Measurements from ENCODE around the gene REPIN1.

Gene REPIN1

DNA sequence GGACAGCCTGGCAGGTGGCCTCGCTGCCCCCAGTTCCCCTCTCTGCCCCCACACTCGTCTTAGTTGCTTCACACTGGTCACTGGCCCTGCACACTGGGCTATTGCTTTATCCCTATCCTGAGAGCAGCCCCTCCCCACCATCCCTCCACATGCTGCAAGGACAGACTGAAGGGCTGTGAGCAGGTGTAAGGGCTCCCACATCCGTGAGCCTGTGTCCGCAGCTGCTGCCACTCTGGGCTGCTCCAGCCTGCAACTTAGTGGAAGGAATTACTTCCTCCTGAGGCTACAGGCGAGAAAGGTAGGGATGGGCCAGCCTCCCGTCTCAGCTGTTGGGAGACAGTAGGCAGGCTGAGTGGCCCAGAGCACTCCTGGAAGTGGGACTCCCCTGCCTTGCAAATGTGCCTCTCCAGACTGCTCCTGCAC, 31.0 kb upstream of the REPIN1 start:
- no peak for DNase-seq

DNA sequence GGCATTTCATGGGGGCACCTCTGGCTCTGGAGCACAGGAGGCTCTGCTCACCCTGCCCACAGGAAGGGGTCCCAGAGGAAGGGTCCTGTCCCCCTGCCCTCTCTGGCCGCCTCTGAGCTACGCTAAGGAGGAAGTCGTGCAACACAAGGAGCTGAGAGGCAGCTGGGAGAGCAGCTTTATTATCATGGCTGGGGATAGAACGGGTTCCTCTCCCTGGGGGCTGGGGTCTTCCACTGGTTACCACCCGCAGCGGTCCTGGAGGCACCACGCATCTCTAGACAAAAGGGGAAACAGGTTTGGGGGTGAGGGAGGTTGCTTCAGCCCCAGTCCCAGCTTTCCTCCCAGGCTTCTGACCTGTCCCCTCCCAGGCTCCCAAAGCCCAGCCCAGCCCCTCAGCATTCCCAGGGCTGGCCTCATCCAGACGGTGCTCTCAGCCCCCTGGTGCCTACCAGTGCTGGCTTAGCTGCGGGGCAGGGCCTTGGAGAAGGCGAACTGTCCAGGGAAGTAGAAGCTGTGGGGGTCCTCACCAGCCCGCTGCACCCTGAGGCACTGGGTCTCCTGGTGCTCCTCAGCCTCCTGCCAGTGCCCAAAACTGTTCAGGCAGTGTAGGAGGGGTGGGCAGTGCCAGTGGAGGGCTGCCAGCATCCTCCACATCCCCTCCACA, 30.3 kb upstream of the REPIN1 start:
- DNase-seq = no peak

DNA sequence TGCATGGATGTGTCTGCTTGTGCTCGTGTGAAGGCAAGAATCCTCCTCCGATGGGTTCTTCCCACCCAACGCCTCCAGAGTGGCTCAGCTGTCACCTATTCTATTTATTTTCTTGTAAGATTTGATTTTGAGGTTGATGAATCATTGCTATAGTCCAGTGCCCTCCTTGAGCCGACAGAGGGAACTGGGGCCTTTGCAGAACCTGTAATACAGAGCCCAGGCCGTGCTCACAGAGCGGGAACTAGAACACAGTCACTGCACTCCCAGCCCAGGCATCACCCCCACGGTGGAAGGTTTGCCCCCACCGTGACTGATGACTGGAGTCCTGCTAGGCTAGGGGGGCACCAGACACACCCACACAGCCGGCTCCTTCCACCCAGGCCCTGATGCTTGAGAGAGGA, 29.2 kb upstream of the REPIN1 start:
- no peak for DNase-seq

DNA sequence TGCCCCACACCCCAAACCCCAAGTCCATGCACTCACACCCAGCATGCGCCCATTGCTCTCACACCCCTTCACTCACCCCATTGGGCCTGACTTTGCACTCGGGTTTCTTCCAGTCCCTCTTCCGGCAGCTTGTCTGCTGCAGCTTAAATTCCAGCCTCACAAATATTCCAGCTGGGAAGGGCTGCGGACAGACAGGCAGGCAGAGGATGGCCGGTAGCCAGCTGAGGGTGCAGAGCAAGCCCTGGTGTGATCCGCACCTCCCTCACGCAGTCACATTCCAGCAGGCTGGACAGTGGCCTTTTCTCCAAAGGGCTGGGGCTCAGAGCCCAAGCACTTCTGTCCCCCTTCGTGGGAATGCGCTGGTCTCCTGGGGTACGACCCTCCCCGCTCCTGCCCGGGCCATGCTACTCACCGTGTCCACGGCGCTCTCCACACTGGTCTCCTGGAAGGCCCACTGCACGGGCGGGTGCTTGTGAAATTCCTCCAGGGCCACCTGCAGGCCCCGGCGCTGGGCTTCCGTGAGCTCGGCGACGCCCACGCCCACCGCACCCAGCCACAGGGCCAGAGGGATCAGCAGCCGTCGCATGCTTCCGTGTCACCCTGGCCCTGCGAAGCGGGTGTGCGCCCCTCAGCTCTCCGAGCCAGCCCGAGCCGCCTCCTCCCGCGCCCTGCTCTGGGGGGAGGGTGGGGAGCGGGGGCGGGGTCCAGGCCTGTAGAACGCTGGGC, 28.4 kb upstream of the REPIN1 start:
- no peak for DNase-seq

DNA sequence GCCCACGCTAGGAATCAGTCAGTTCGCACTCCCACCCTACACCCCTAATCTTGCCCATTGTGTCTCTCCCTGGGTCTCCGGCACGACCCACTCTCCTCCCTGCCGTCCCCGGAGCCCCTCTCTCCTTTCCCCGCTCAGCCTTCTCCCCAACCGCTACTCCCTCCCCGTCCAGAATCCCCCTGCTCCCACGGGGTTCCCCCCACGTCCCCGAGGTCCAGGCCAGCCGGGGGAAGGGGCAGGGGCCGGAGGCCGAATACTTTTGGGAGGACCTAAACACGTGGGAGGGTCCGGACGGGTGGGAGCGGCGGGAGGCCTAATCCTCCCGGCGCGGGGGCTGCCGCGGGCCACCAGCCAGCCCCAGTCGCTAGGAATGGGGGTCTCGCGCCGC, 27.8 kb upstream of the REPIN1 start:
- DNase-seq = no peak

DNA sequence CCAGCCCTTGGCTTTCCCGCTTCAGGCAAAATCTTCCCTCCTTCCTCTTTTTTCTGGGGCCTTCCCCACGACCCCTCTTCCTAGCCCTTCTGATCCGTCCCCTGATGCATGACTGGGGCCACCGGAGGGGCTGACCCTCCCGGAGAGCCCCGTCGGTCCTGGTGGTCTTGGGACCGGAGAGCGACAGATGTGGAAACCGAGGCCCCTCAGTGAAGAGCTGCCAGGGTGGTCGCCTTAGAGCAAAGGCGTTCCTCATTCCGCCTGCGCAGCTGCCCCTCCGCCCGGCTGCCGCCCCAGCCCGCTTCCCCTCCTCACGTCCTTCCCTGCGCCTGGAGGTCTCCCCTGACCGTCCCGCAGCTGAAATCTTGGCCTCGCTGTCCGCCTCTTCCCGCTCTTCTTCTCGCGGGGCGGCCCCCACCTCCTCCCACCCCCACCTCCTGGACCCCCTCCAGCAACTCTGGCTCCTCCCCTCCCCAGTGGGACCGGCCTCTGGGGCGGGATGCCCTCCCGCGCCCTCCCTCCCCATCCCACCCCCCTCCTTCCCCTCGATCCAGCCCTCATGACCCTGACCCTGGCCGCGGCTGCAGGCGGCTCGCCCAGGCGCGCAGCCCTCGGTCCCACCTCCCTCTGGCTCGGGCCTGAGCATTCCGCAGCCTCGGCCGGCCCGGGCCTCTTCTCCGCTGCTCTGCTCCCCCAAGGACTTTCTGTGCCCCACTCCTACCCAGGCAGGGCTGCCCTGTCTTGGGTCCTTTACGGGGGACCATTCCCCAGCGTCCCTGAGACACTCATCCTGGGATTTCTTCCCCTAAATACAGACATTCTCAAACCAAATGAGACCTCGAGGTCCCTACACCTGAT, 27.1 kb upstream of the REPIN1 start, which contains the start of gene RARRES2:
Gene RARRES2, minus strand, starts transcription at position 367 of the 858 bp plus-strand sequence. CDS start 1,020 bp downstream, outside the sequence.
- DNase-seq = no peak

DNA sequence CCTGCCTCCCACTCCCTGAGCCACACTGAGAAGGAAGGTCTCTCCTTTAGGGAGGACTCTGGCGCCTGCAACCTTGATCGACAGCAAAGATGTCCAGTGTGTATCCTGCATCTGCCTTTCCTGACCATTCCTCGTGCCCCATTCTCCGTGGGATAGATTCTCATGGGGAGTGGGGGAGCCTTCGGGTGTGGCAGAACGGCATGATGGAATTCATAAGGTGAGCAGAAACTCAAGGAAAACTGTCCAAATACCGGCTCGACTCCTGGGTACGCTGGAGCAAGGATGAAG, 26.6 kb upstream of the REPIN1 start:
- no peak for DNase-seq

DNA sequence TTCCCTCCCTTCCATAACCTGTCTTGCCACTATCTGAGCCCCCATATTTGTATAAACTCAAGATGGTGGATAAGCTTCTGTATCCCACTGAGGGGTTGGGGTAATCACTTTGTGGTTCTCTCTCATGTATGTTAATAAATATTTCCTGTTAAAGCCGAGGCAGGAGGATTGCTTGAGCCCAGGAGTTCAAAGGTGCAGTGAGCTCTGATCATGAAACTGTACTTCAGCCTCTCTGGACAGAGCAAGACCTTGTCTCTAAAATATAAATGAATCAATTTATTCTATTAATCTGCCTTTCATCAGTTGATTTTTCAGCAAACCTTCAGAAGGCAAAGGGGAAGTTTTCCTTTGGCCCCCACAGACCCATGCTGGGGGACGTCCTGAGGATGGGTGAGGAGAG, 25.4 kb upstream of the REPIN1 start:
- DNase-seq = no peak

DNA sequence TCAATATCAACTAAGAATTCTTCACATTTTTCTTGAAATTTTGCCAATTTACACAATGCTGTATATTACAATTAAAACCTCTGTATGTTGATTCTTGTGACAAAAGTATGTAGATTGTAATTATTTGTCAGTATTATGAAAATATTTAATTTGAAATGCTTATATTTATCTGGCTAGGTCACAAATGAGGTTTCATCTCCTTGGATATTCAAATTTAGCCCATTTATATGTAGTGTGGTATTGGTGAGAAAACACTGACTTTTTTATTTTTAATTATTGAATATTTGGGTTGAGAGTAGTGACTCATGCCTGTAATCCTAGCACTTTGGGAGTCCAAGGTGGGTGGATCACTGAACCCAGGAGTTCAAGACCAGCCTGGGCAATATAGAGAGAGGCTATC, 24.3 kb upstream of the REPIN1 start:
- DNase-seq = no peak

DNA sequence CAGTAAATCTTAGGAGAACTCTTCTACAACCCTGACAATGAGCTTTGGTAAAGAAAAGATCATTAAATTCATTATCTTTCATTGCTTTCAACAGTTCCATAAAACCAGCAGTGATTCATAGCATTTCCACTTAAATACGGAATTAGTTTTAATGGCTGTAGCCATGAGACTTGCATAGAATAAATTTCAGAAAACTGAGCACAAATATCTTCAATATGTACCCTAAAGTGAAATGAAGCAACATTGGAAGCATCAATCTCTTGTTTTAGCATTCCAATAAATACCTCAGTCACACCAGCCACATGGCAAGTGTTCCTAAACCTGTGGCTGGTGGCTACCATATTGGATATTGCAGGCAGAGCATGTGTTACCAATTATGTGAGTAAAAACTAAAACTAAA, 23.6 kb upstream of the REPIN1 start:
- DNase-seq = no peak

DNA sequence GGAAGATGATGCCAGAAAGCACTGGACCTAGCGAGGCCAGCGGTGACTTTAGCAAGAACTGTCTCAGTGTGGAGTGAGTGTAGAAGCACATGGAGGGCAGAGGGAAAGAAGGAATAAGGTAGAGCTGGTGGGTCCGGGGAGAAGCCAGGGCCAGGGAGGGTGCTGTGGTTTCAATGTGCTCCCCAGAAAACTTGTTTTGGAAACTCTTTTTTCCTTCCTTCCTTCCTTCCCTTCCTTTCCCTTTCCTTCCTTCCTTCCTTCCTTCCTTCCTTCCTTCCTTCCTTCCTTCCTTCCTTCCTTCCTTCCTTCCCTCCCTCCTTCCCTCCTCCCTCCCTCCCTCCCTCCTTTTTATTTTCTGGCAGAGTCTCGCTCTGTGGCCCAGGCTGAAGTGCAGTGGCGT, 21.7 kb upstream of the REPIN1 start:
- no peak for DNase-seq

DNA sequence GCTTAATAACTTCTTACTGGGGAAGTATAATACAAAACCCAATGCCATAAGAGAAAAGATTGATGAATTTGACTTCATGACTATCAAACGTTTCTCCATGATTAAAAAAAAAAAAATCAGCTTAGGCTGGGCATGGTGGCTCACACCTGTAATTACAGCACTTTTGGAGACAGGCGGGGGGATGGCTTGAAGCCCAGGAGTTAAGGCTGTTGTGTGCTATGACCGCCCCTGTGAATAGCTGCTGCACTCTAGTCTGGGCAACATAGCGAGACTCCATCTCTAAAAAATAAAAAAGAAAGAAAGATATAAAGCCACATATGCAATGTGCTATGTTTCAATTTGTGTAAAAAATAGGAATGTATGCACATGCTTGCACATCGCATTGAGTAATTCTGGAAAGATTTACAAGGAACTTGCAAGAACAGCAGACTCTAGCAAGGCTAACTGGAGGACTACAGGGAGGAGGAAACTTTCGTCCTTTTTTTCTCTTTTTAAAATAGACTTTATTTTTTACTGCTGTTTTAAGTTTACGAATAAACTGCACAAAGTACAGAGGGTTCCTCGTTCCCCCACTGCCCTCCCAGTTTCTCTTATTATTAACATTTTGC, 16.9 kb upstream of the REPIN1 start:
- DNase-seq = no peak

DNA sequence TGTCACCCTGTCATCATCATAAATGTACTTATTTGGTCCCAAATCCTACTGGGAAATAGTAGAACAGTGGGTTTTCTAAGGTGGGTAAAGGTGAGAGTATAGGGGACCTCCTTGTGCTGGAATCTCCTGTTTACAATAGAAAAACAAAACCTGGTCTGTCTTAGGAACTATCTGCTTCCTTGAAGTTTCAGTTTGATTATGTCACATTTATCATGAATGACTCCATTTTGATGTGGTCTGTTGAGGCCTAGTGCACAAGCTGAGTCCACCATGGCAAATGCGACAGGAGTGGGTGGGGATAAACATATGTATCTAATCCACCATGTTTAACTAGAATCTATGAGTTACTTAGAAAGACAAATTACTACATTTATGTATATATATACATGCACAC, 13.0 kb upstream of the REPIN1 start:
- DNase-seq = no peak

DNA sequence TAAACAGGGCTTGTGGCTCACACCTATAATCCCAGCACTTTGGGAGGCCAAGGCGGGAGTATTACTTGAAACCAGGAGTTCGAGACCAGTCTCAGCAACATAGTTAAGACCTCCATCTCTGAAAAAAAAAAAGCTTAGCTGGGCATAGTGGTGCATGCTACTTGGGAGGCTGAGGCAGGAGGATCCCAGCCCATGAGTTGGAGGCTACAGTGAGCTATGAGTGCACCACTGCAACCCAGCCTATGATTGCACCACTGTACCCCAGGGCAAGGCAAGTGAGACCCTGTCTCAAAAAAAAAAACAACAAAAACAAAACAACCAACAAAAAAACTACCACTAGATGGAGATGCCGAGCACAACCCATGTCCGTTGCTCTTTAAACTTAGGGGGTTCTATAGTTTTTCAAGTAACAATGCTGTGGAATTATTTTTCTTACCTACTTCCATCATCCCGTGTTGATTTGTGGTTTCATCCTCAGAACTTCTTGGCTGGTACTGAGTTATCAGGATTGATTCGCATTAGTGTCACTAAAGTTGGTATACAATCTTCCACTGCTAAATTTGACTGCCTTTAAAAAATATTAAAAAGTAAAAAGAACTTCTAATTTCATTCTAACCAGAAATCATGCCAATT, 12.2 kb upstream of the REPIN1 start:
- DNase-seq = peak; percentile 61

DNA sequence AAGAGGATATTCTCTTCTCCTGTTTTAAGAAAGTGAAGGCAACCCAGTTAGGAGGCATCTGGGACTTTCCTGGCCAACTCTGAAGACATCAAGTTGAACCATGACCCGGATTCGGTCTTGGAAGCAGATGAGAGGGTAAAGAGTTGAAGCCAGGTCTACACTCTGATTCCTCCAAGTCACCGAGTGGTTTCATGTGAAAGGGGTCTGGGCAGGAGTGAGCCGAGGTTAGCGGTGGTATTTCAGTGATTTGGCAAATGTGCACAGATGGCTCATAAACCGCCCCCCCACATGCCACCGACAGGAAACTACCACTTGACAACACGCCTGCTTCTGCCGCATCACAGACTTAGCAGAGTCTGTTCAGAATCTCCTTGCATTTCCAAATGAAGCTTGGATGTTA, 11.4 kb upstream of the REPIN1 start:
- peak; percentile 94 for DNase-seq

DNA sequence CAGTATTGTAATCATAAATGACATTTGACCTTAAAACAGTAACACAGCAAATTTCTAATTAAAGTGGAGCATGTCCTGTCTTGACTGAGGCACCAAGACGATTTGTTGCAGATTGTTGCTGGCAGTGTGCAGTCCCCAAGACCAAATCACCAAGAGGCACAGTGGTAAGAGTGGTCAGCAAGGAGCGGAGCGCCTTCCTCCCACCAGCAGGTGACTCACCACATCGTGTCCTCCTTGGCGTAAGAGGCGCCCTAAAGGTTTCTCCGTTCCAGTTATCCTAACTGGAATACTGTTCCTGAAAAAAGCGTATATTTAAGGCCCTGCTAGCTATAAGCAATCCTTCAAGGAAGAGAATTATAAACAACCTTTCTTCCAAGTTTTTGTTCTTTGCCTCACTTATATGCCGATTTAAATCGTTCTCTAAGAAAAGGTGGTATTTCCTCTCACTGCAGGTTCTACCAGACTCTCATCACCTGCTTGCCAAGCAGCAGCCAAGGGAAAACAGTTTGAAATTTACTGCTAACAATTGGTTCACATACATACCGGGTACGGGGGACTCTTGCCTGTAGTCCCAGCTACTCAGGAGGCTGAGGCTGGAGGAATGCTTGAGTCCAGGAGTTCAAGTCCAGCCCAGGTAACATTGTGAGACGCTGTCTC, 10.7 kb upstream of the REPIN1 start:
- no peak for DNase-seq

DNA sequence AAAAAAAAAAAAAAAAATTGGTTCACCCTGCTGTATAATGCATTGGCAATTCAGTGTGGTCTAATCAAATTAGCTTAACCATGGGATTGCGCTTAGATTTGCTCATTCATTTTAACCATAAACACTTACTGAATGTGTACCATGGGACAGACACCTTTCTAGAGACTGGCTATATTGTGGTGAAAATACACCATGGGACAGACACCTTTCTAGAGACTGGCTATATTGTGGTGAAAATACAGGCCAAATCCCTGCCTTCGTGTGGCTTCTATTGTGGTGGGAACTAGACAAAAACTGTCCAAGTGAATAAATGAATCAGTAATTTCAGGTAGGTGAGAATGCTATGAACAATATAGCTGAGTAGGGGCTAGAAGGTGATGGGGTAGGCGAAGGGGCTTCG, 10.2 kb upstream of the REPIN1 start:
- DNase-seq = no peak

DNA sequence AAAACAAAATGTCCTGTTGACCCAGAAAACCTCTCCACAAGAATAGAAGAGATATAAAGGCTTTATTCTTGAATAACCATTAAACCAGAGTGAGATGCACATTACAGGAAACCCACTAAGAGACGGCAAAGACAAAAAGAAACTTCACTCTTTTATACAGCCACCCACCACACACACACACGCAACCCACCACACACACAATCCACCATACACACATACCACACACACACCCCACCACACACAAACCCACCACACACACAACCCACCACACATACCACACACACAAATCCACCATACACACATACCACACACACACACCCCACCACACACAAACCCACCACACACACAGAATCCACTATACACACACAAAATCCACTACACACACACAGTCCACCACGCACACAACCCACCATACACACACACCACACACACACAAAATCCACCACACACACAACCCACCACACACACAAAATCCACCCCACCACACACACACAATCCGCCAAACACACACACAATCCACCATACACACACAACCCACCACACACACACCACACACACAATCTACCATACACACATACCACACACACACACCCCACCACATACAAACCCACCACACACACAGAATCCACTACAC, 9.5 kb upstream of the REPIN1 start:
- DNase-seq = no peak

DNA sequence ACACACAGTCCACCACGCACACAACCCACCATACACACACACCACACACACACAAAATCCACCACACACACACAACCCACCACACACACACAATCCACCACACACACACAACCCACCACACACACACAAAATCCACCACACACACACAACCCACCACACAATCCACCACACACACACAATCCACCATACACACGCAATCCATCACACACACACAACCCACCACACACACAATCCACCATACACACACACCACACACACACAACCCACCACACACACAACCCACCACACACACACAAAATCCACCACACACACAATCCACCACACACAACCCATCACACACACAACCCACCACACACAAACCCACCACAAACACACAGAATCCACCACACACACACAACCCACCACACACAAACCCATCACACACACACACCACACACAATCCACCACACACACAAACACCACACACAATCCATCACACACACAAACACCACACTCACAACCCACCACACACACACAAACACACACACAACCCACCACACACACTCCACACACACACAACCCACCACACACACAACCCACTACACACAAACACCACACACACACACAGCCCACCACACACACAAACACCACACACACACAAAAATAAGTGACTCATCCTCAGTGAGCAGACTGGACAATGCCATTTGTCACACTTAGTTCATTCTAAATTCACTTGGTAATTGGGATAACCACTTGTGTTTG, 8.8 kb upstream of the REPIN1 start:
- no peak for DNase-seq

DNA sequence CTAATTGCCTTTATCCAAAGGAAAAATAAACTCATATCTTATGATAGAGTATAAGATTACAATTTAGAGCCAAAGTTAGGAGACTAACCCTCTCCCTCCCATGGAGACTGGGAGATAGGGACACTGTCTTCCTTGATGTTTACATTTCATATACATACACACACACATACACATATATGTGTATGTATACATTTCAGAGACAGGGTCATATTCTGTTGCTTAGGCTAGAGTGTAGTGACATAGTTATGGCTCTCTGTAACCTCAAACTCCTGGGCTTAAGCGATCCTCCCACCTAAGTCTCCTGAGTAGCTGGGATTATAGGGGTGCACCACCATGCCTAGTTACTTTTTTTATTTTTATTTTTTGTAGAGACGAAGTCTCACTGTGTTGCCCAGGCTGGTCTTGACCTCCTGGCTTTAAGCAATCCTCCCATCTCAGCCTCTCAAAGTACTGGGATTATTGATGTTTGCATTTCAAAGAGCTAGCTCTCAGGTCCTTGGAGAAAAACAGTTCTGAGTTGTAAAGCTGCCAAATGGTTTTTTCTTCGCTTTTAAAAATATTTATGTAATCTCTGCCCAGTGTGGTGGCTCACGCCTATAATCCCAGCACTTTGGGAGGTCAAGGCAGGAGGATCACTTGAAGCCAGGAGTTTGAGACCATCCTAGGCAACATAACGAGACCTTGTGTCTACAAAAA, 8.1 kb upstream of the REPIN1 start:
- DNase-seq = no peak

DNA sequence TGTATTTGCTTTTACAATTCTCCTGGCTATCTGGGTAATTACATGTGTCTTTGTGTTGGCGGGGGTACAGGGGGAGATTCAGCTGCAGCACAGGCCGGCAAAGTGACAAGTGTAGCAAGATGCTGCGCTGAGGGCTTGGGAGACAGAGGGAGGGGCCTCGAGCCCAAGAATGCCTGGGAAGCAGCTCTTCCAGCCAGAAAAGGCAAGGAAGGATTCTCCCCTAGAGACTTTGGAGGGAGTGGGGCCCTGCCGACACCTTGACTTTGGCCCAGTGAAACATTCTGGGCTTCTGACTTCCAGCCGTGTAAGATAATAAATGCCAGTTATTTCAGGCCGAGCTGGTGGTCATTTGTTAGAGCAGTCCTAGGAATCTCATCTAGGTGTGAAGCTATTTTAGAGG, 7.2 kb upstream of the REPIN1 start:
- no peak for DNase-seq

Data from DMS 273 treated with DMSO at 0.1 percent for 48 hours (cell line).